ENCODE results near the gene MLPH.

The MLPH gene

GRCh38 chr2:237498341-237498740, 11.3 kb downstream of the MLPH start:
- DNase-seq (ENCODE audit: low read depth in 1 of 2, low spot score in 1 of 2): no peak
- no peak for TF ChIP-seq JUND (IDR thresholded peaks at IDR 0.05; ENCODE audit: low read depth)
- in situ Hi-C loops (cut with HindIII; ENCODE audit: low pct_unique_long_range_greater_than_20kb, low sequenced_read_pairs): no loop called here

GRCh38 chr2:237500681-237501424, 13.8 kb downstream of the MLPH start:
- in situ Hi-C loops (cut with HindIII; ENCODE audit: low pct_unique_long_range_greater_than_20kb, low sequenced_read_pairs): no loop called here

GRCh38 chr2:237501892-237502513, 15.0 kb downstream of the MLPH start:
- no peak for DNase-seq (ENCODE audit: low read depth in 1 of 2, low spot score in 1 of 2)
- in situ Hi-C loops (cut with HindIII; ENCODE audit: low pct_unique_long_range_greater_than_20kb, low sequenced_read_pairs): no loop called here
- no peak; the same call in 1 of the 2 replicates for TF ChIP-seq JUND (IDR thresholded peaks at IDR 0.05; ENCODE audit: low read depth)

More at GRCh38 chr2:237500681-237501424, 13.8 kb downstream of the MLPH start:
- DNase-seq (ENCODE audit: low read depth in 1 of 2, low spot score in 1 of 2): peak in 1 of 2 experiments; percentile 83
- peak; percentile 78 for TF ChIP-seq JUND (IDR thresholded peaks at IDR 0.05; ENCODE audit: low read depth)

GRCh38 chr2:237503201-237503600, 16.1 kb downstream of the MLPH start:
- DNase-seq (ENCODE audit: low read depth in 1 of 2, low spot score in 1 of 2): no peak
- in situ Hi-C loops (cut with HindIII; ENCODE audit: low pct_unique_long_range_greater_than_20kb, low sequenced_read_pairs): no loop called here
- no peak for TF ChIP-seq JUND (IDR thresholded peaks at IDR 0.05; ENCODE audit: low read depth)

GRCh38 chr2:237505188-237505939, 18.3 kb downstream of the MLPH start:
- DNase-seq (ENCODE audit: low read depth in 1 of 2, low spot score in 1 of 2): no peak
- in situ Hi-C loops (cut with HindIII; ENCODE audit: low pct_unique_long_range_greater_than_20kb, low sequenced_read_pairs): no loop called here
- TF ChIP-seq JUND (IDR thresholded peaks at IDR 0.05; ENCODE audit: low read depth): no peak

- in situ Hi-C loops (cut with HindIII; ENCODE audit: low pct_unique_long_range_greater_than_20kb, low sequenced_read_pairs): no loop called here
- no peak for TF ChIP-seq JUND (IDR thresholded peaks at IDR 0.05; ENCODE audit: low read depth)
- no peak for DNase-seq (ENCODE audit: low read depth in 1 of 2, low spot score in 1 of 2)
These were observed 20.5 kb downstream of the MLPH start for GRCh38 chr2:237507512-237507911.

GRCh38 chr2:237508361-237508760, 21.3 kb downstream of the MLPH start:
- in situ Hi-C loops (cut with HindIII; ENCODE audit: low pct_unique_long_range_greater_than_20kb, low sequenced_read_pairs): no loop called here
- no peak for TF ChIP-seq JUND (IDR thresholded peaks at IDR 0.05; ENCODE audit: low read depth)

GRCh38 chr2:237509151-237509550, 22.1 kb downstream of the MLPH start:
- in situ Hi-C loops (cut with HindIII; ENCODE audit: low pct_unique_long_range_greater_than_20kb, low sequenced_read_pairs): no loop called here
- TF ChIP-seq JUND (IDR thresholded peaks at IDR 0.05; ENCODE audit: low read depth): no peak
- peak in 1 of 2 experiments; percentile 58 for DNase-seq (ENCODE audit: low read depth in 1 of 2, low spot score in 1 of 2)

More at GRCh38 chr2:237508361-237508760, 21.3 kb downstream of the MLPH start:
- DNase-seq (ENCODE audit: low read depth in 1 of 2, low spot score in 1 of 2): no peak

GRCh38 chr2:237509905-237510304, 22.9 kb downstream of the MLPH start:
- TF ChIP-seq JUND (IDR thresholded peaks at IDR 0.05; ENCODE audit: low read depth): no peak
- peak in 1 of 2 experiments; percentile 91 for DNase-seq (ENCODE audit: low read depth in 1 of 2, low spot score in 1 of 2)
- in situ Hi-C loops (cut with HindIII; ENCODE audit: low pct_unique_long_range_greater_than_20kb, low sequenced_read_pairs): no loop called here

- TF ChIP-seq JUND (IDR thresholded peaks at IDR 0.05; ENCODE audit: low read depth): no peak
- DNase-seq (ENCODE audit: low read depth in 1 of 2, low spot score in 1 of 2): no peak
- in situ Hi-C loops (cut with HindIII; ENCODE audit: low pct_unique_long_range_greater_than_20kb, low sequenced_read_pairs): no loop called here
These were observed 23.6 kb downstream of the MLPH start for GRCh38 chr2:237510502-237511217.

GRCh38 chr2:237511433-237511832, 24.4 kb downstream of the MLPH start:
- no peak for TF ChIP-seq JUND (IDR thresholded peaks at IDR 0.05; ENCODE audit: low read depth)
- DNase-seq (ENCODE audit: low read depth in 1 of 2, low spot score in 1 of 2): no peak
- in situ Hi-C loops (cut with HindIII; ENCODE audit: low pct_unique_long_range_greater_than_20kb, low sequenced_read_pairs): no loop called here

GRCh38 chr2:237511885-237512405, 24.9 kb downstream of the MLPH start:
- in situ Hi-C loops (cut with HindIII; ENCODE audit: low pct_unique_long_range_greater_than_20kb, low sequenced_read_pairs): no loop called here
- no peak for DNase-seq (ENCODE audit: low read depth in 1 of 2, low spot score in 1 of 2)
- no peak for TF ChIP-seq JUND (IDR thresholded peaks at IDR 0.05; ENCODE audit: low read depth)
